Mammary epithelial cell (primary cell): Measurements from ENCODE around the gene LMO7.

Experiments
- EZH2 ChIP-seq: IDR thresholded peaks from 2 replicates; pipeline ENCODE4 v1.6.1; 2012; ENCODE audit warnings: low read length, inconsistent platforms, borderline replicate concordance
- TF ChIP-seq, protein P1 (sequence below), 2 donors: IDR thresholded peaks in 1 of 2; conservative IDR thresholded peaks in 1 of 2; 2 replicates each; pipeline ENCODE4 v1.5.1; 2011 to 2012; ENCODE audit warnings: inconsistent platforms in 2 of 2, low read length in 2 of 2, mild to moderate bottlenecking in 2 of 2, control low read depth in 1 of 2, low read depth in 1 of 2; ENCODE audit not compliant: insufficient read depth in 1 of 2; ENCODE audit errors: extremely low read depth in 1 of 2

DNA sequence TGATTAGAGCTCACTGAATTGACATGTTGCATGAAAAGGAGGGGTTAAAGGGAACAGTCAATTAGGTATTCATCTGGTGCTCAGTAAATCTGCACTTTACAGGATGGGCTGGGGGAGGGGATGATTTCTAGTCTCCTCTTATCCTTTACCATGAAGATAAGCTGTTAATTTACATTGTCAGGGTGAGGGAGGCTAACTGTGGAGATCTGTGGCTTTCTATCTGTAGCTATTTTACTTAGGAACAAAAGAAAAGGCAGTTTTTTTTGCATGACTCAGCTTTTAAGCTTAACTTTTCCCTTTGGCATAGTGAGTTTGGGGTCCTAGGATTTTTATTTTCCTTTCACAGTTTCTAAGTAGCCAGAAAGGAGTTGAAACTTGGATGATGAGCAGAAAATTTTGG lies 253.3 kb downstream of the LMO7 start:
- TF ChIP-seq, protein P1, sequence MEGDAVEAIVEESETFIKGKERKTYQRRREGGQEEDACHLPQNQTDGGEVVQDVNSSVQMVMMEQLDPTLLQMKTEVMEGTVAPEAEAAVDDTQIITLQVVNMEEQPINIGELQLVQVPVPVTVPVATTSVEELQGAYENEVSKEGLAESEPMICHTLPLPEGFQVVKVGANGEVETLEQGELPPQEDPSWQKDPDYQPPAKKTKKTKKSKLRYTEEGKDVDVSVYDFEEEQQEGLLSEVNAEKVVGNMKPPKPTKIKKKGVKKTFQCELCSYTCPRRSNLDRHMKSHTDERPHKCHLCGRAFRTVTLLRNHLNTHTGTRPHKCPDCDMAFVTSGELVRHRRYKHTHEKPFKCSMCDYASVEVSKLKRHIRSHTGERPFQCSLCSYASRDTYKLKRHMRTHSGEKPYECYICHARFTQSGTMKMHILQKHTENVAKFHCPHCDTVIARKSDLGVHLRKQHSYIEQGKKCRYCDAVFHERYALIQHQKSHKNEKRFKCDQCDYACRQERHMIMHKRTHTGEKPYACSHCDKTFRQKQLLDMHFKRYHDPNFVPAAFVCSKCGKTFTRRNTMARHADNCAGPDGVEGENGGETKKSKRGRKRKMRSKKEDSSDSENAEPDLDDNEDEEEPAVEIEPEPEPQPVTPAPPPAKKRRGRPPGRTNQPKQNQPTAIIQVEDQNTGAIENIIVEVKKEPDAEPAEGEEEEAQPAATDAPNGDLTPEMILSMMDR (conservative IDR thresholded peaks at IDR 0.05 in 1 of 2, IDR thresholded peaks at IDR 0.05 in 1 of 2; ENCODE audit: extremely low read depth in 1 of 2, insufficient read depth in 1 of 2, low read depth in 1 of 2, low read length in 2 of 2): no peak
- TF ChIP-seq EZH2: no peak
